HepG2 (cell line): Measurements from ENCODE around the gene ZNF148. TPM values are rescaled to one million over a fixed set of nuclear protein-coding genes. Genes with fewer than 3 reads are reported as not detected.

Source experiments
- ATAC-seq: fragments of 200-7000 bp; cut with Tn5 transposase; 3 replicates; pipeline ENCODE4 v1.9.1; 2020; ENCODE audit warnings: mild to moderate bottlenecking, moderate library complexity
- BruUV-seq: library from RNA; stranded (reverse); fragments of 400-500 nt; replicated peaks from 2 replicates; lab custom pipeline; 2021; lab: Mats Ljungman, UMichigan
- CTCF ChIA-PET: fragments of 300-600 bp; formaldehyde crosslinking; extraction: SDS; loops from one replicate; lab custom pipeline; 2021; ENCODE audit warnings: low total read pairs, inconsistent platforms, low intra/inter-chr PET ratio; lab: Yijun Ruan, JAX
- POLR2A ChIA-PET: fragments of 350-600 bp; sonication (Branson Sonifier 250); formaldehyde crosslinking; loops from one replicate; lab custom pipeline; 2020; ENCODE audit warnings: antibody characterized with exemption, inconsistent platforms; lab: Yijun Ruan, JAX
- DNase-seq: peaks from one replicate; pipeline ENCODE4 v3.0.0-alpha.2; 2015; ENCODE audit warnings: low spot score
- FAIRE-seq: peaks from 3 replicates; lab custom pipeline; 2011; peaks lifted over from hg19 to GRCh38; lab: Jason Lieb, UNC
- H2AFZ ChIP-seq: one replicate; pipeline ENCODE4 v1.6.1; 2011; ENCODE audit warnings: low read length, inconsistent platforms
- H3K27ac ChIP-seq: fragments of 300-600 bp; 3 replicates; pipeline ENCODE4 v1.8.0; 2011; ENCODE audit warnings: mixed run types, mild to moderate bottlenecking, mixed read lengths, low read length, inconsistent platforms; ENCODE audit not compliant: insufficient read depth; ENCODE audit errors: extremely low read length
- H3K27me3 ChIP-seq, 2 experiments: fragments of 200-600 bp in 1 of 2; 2 replicates in 1 of 2; 3 replicates in 1 of 2; pipeline versions ENCODE4 v1.6.0 to v1.8.0; 2011; ENCODE audit warnings: low read length in 2 of 2, mild to moderate bottlenecking in 2 of 2, moderate library complexity in 2 of 2, inconsistent platforms in 1 of 2; ENCODE audit not compliant: insufficient read depth in 2 of 2, control insufficient read depth in 1 of 2
- H3K36me3 ChIP-seq, 2 experiments: fragments of 200-600 bp in 1 of 2; replicated peaks in 1 of 2; 2 replicates in 1 of 2; 3 replicates in 1 of 2; pipeline versions ENCODE4 v1.5.1 to v1.8.0; 2011; ENCODE audit warnings: low read length in 2 of 2, inconsistent platforms in 1 of 2; ENCODE audit not compliant: insufficient read depth in 2 of 2, control insufficient read depth in 1 of 2
- H3K4me1 ChIP-seq: 2 replicates; pipeline ENCODE4 v1.5.1; 2012; ENCODE audit warnings: low read length, inconsistent platforms; ENCODE audit not compliant: insufficient read depth
- H3K4me2 ChIP-seq: 2 replicates; pipeline ENCODE4 v1.6.0; 2011; ENCODE audit warnings: low read depth, low read length, inconsistent platforms
- H3K4me3 ChIP-seq, 3 experiments: fragments of 200-600 bp in 1 of 3; sonication (generic), shearing (Covaris generic) in 1 of 3; replicated peaks in 1 of 3; 2 replicates each; pipeline ENCODE4 v1.5.1; 2011 to 2016; ENCODE audit warnings: low read length in 3 of 3, inconsistent platforms in 2 of 3, low read depth in 2 of 3, mild to moderate bottlenecking in 2 of 3, control low read depth in 1 of 3, mixed read lengths in 1 of 3; ENCODE audit not compliant: insufficient read depth in 1 of 3
- H3K79me2 ChIP-seq: one replicate; pipeline ENCODE4 v1.6.1; 2011; ENCODE audit warnings: low read length, inconsistent platforms; ENCODE audit not compliant: insufficient read depth
- H3K9ac ChIP-seq: 2 replicates; pipeline ENCODE4 v1.6.0; 2011; ENCODE audit warnings: mild to moderate bottlenecking, low read depth, low read length, inconsistent platforms; ENCODE audit not compliant: insufficient read depth
- H3K9me3 ChIP-seq: 2 replicates; pipeline ENCODE4 v1.5.1; 2012; ENCODE audit warnings: mild to moderate bottlenecking, low read length
- H4K20me1 ChIP-seq: 2 replicates; pipeline ENCODE4 v1.6.0; 2011; ENCODE audit warnings: inconsistent platforms, mild to moderate bottlenecking, low read length, moderate library complexity; ENCODE audit not compliant: insufficient read depth
- CEBPB ChIP-seq: IDR thresholded peaks from 2 replicates; pipeline ENCODE4 v1.6.1; 2011; ENCODE audit warnings: low read depth, low read length, improper control_type of control experiment, borderline replicate concordance
- IRF9 ChIP-seq: sonication (generic); formaldehyde crosslinking; IDR thresholded peaks from 2 replicates; pipeline ENCODE4 v1.8.0; 2022; ENCODE audit warnings: missing genetic modification reagents, mild to moderate bottlenecking, borderline replicate concordance
- SAP130 ChIP-seq: IDR thresholded peaks from 2 replicates; pipeline ENCODE4 v1.6.1; 2016; ENCODE audit warnings: low read depth
- ZFP1 ChIP-seq: IDR thresholded peaks from 2 replicates; pipeline ENCODE4 v1.6.1; 2016
- ZFP36 ChIP-seq: fragments of 150-350 bp; IDR thresholded peaks from 2 replicates; pipeline ENCODE4 v1.6.1; 2018; ENCODE audit warnings: borderline replicate concordance, low read length, low read depth; ENCODE audit not compliant: partially characterized antibody
- ZNF17 ChIP-seq: sonication (generic); formaldehyde crosslinking; IDR thresholded peaks from 2 replicates; pipeline ENCODE4 v1.5.0; 2020; ENCODE audit warnings: mild to moderate bottlenecking, missing genetic modification reagents
- ZNF766 ChIP-seq: sonication (generic); formaldehyde crosslinking; IDR thresholded peaks from 2 replicates; pipeline ENCODE4 v1.5.0; 2020; ENCODE audit warnings: missing genetic modification reagents, borderline replicate concordance
- ZSCAN5A ChIP-seq: sonication (generic); formaldehyde crosslinking; IDR thresholded peaks from 2 replicates; pipeline ENCODE4 v1.8.0; 2022; ENCODE audit warnings: mild to moderate bottlenecking, missing genetic modification reagents, borderline replicate concordance
- WGBS: methylation state at CpG from one replicate; pipeline ENCODE4 v1.1.6; 2017; ENCODE audit warnings: low lambda C conversion rate; 5-methylcytosine and 5-hydroxymethylcytosine counted together
- in situ Hi-C: cut with HindIII; loops from 2 replicates; pipeline ENCODE4 v1.10.0; 2017; ENCODE audit warnings: low pct_unique_long_range_greater_than_20kb; ENCODE audit not compliant: extremely low pct_ligation_motif_present
- intact Hi-C: fragments of 100-400 bp; cut with micrococcal nuclease; formaldehyde crosslinking; loops from one replicate; pipeline ENCODE4 v1.10.0; 2022; ENCODE audit not compliant: unreplicated experiment
- polyA plus RNA-seq, 8 experiments: library from polyadenylated mRNA; depleted of rRNA in 3 of 8; stranded (reverse) in 7 of 8; unstranded in 1 of 8; fragments of >200 nt; fragmentation: Illumina TruSeq in 4 of 8; extraction: Trizol in 4 of 8; gene quantifications; 2 replicates each; pipeline versions ENCODE4 v1.2.1 to v1.2.3, GENCODE V29; 2011 to 2016; ENCODE audit warnings: low read depth in 4 of 8, missing spikeins in 1 of 8, mixed read lengths in 1 of 8; ENCODE audit not compliant: insufficient read depth in 1 of 8
- total RNA-seq, 5 experiments: library from RNA; depleted of rRNA; stranded (reverse); fragments of >200 nt; fragmentation: Illumina TruSeq; extraction: Trizol; gene quantifications; 2 replicates each; pipeline ENCODE4 v1.2.3, GENCODE V29; 2016; ENCODE audit warnings: low read depth in 1 of 5

ZNF148 gene
- total and polyA plus RNA-seq, 2 of the 13 experiments (the other 11 are each of a cell fraction or from before 2014, with no cell fraction given) = 10.6 to 36.1 TPM

- TF ChIP-seq ZFP1 (no peak), IRF9 (CRISPR knock-in tag) (no peak), SAP130 (no peak), ZFP36 (no peak), ZSCAN5A (CRISPR knock-in tag) (no peak), CEBPB (no peak), ZNF17 (no peak), ZNF766 (CRISPR knock-in tag) (no peak)
- 95% methylated on average over 4 of the region's 4 CpGs for WGBS
- ATAC-seq (no peak), FAIRE-seq (no peak), DNase-seq (no peak)
- Histone ChIP-seq H3K27ac (no peak overlapping the region), H3K4me1 (no peaks in the 10 kb centered on the region), H2AFZ (no peak overlapping the region), H3K9ac (no peak overlapping the region), H3K36me3 (peaks cover 2 to 21% of the 10 kb centered on the region in 2 experiments; a peak in 4 of 5 replicates), H3K4me3 (no peak overlapping the region), H4K20me1 (no peaks in the 10 kb centered on the region), H3K79me2 (no peaks in the 10 kb centered on the region), H3K9me3 (no peaks in the 10 kb centered on the region), H3K4me2 (no peak overlapping the region), H3K27me3 (no peaks in the 10 kb centered on the region; a peak in 1 of 5 replicates)
- POLR2A ChIA-PET = no interaction called here
- CTCF ChIA-PET = no interaction called here
- intact Hi-C loops (no loop called here), in situ Hi-C loops (no loop called here)
- no TSS peak for BruUV-seq
Measured at GRCh38 chr3:125318871-125319270, 56.3 kb downstream of the ZNF148 start.
